GM23338 (cell line): ENCODE data around the gene TERT. TPM values are rescaled to one million over a fixed set of nuclear protein-coding genes. Genes with fewer than 3 reads are reported as not detected.

Experiments
- ATAC-seq: fragments of 200-7000 bp; cut with Tn5 transposase; 3 replicates; pipeline ENCODE4 v1.9.1; 2020
- DNase-seq: peaks from one replicate; pipeline ENCODE4 v3.0.0-alpha.2; 2015; ENCODE audit warnings: low spot score
- H2AFZ ChIP-seq: fragments of 200-600 bp; sonication (generic); 2 replicates; pipeline ENCODE4 v1.8.0; 2016; ENCODE audit warnings: antibody characterized with exemption, mild to moderate bottlenecking, moderate library complexity
- H3F3A ChIP-seq: fragments of 200-600 bp; sonication (generic); replicated peaks from 2 replicates; pipeline ENCODE4 v1.8.0; 2017; ENCODE audit warnings: antibody characterized with exemption, mixed run types, low read depth
- H3K27ac ChIP-seq: fragments of 200-600 bp; sonication (generic); 2 replicates; pipeline ENCODE4 v1.6.1; 2016; ENCODE audit warnings: low read depth
- H3K27me3 ChIP-seq: fragments of 200-600 bp; sonication (generic); 2 replicates; pipeline ENCODE4 v1.8.0; 2016; ENCODE audit warnings: mild to moderate bottlenecking, mixed run types, moderate library complexity; ENCODE audit not compliant: insufficient read depth
- H3K36me3 ChIP-seq: fragments of 200-600 bp; sonication (generic); 2 replicates; pipeline ENCODE4 v1.8.0; 2016; ENCODE audit warnings: mild to moderate bottlenecking; ENCODE audit not compliant: insufficient read depth
- H3K4me1 ChIP-seq: fragments of 200-600 bp; sonication (generic); 2 replicates; pipeline ENCODE4 v1.8.0; 2016; ENCODE audit warnings: mild to moderate bottlenecking, moderate library complexity; ENCODE audit not compliant: insufficient read depth
- H3K4me2 ChIP-seq: fragments of 200-600 bp; sonication (generic); 2 replicates; pipeline ENCODE4 v1.7.1; 2017; ENCODE audit warnings: mixed run types
- H3K4me3 ChIP-seq: fragments of 200-600 bp; sonication (generic); 2 replicates; pipeline ENCODE4 v1.6.1; 2016; ENCODE audit warnings: mixed run types
- H3K79me2 ChIP-seq: fragments of 200-600 bp; sonication (generic); replicated peaks from 2 replicates; pipeline ENCODE4 v1.8.0; 2017; ENCODE audit warnings: mild to moderate bottlenecking; ENCODE audit not compliant: insufficient read depth
- H3K9me2 ChIP-seq: fragments of 200-600 bp; sonication (generic); 2 replicates; pipeline ENCODE4 v1.8.0; 2017; ENCODE audit not compliant: insufficient read depth
- H4K20me1 ChIP-seq: fragments of 200-600 bp; sonication (generic); replicated peaks from 2 replicates; pipeline ENCODE4 v1.8.0; 2017; ENCODE audit warnings: mild to moderate bottlenecking; ENCODE audit not compliant: insufficient read depth
- H3K27ac Mint-ChIP-seq: 2 replicates; pipeline ENCODE4 v1.8.0; 2020; ENCODE audit warnings: inconsistent platforms, mild to moderate bottlenecking, moderate library complexity, mixed read lengths
- H3K27me3 Mint-ChIP-seq: 3 replicates; pipeline ENCODE4 v1.8.0; 2022; ENCODE audit warnings: low read depth, mild to moderate bottlenecking, moderate library complexity, mixed read lengths, inconsistent platforms; ENCODE audit not compliant: insufficient read depth, poor library complexity
- H3K36me3 Mint-ChIP-seq: 3 replicates; pipeline ENCODE4 v1.8.0; 2021; ENCODE audit warnings: low read depth, mild to moderate bottlenecking, inconsistent platforms, moderate library complexity, mixed read lengths
- H3K4me1 Mint-ChIP-seq: 3 replicates; pipeline ENCODE4 v1.8.0; 2020; ENCODE audit warnings: mild to moderate bottlenecking, inconsistent platforms, mixed read lengths
- H3K4me3 Mint-ChIP-seq: 3 replicates; pipeline ENCODE4 v1.8.0; 2021; ENCODE audit warnings: moderate library complexity, mild to moderate bottlenecking, inconsistent platforms, mixed read lengths
- H3K9me3 Mint-ChIP-seq: 3 replicates; pipeline ENCODE4 v1.8.0; 2020; ENCODE audit warnings: moderate library complexity, mild to moderate bottlenecking, inconsistent platforms, mixed read lengths
- CREB1 ChIP-seq: fragments of 250-450 bp; sonication (Bioruptor Pico); IDR thresholded peaks from 2 replicates; pipeline ENCODE4 v1.5.0; 2020; ENCODE audit warnings: low read depth, mild to moderate bottlenecking, moderate library complexity
- CTCF ChIP-seq, 2 experiments: fragments of 200-600 bp in 1 of 2; sonication (generic) in 1 of 2; conservative IDR thresholded peaks; 2 replicates each; pipeline versions ENCODE4 v1.5.1 to v1.6.1; 2016 to 2017; ENCODE audit warnings: antibody characterized with exemption in 2 of 2, low read depth in 2 of 2, mild to moderate bottlenecking in 2 of 2, moderate library complexity in 1 of 2
- ETS1 ChIP-seq: IDR thresholded peaks from 2 replicates; pipeline ENCODE4 v1.6.1; 2016; ENCODE audit warnings: antibody characterized with exemption
- EZH2 ChIP-seq: fragments of 200-600 bp; sonication (generic); IDR thresholded peaks from one replicate; pipeline ENCODE4 v1.8.0; 2017; ENCODE audit warnings: antibody characterized with exemption, mild to moderate bottlenecking, low read depth; ENCODE audit not compliant: unreplicated experiment
- EZH2phosphoT487 ChIP-seq: fragments of 200-600 bp; sonication (generic); IDR thresholded peaks from one replicate; pipeline ENCODE4 v1.8.1; 2018; ENCODE audit warnings: antibody characterized with exemption; ENCODE audit not compliant: unreplicated experiment
- JUNB ChIP-seq: IDR thresholded peaks from one replicate; pipeline ENCODE4 v1.6.1; 2016; ENCODE audit warnings: antibody characterized with exemption; ENCODE audit not compliant: unreplicated experiment
- NANOG ChIP-seq: IDR thresholded peaks from 2 replicates; pipeline ENCODE4 v1.6.1; 2016; ENCODE audit warnings: antibody characterized with exemption, borderline replicate concordance
- POLR2AphosphoS5 ChIP-seq: IDR thresholded peaks from 2 replicates; pipeline ENCODE4 v1.6.1; 2016; ENCODE audit warnings: antibody characterized with exemption, low read depth
- REST ChIP-seq: IDR thresholded peaks from one replicate; pipeline ENCODE4 v1.6.1; 2018; ENCODE audit warnings: antibody characterized with exemption; ENCODE audit not compliant: unreplicated experiment
- STAT1 ChIP-seq: IDR thresholded peaks from one replicate; pipeline ENCODE4 v1.6.1; 2016; ENCODE audit warnings: antibody characterized with exemption; ENCODE audit not compliant: unreplicated experiment
- ZNF114 ChIP-seq: fragments of 250-450 bp; sonication (Bioruptor Pico); IDR thresholded peaks from 2 replicates; pipeline ENCODE4 v1.5.0; 2020; ENCODE audit warnings: mild to moderate bottlenecking, moderate library complexity
- polyA plus RNA-seq: library from polyadenylated mRNA; unstranded; fragments of >200 nt; fragmentation: Nextera tagmentation; extraction: Ambion mirVana; gene quantifications from 2 replicates; pipeline ENCODE4 v1.2.1, GENCODE V29; 2016
- total RNA-seq: library from RNA; depleted of rRNA; stranded (reverse); fragments of >200 nt; shearing (Covaris generic); gene quantifications from 2 replicates; pipeline ENCODE4 v1.2.3, GENCODE V29; 2014

The TERT gene
- total and polyA plus RNA-seq, 2 experiments from 2014 or later, result 9.8 to 46.4 TPM

- TF ChIP-seq REST (no peak), EZH2phosphoT487 (no peak), POLR2AphosphoS5 (no peak), NANOG (no peak), CTCF (conservative IDR thresholded peaks at IDR 0.05; ENCODE audit: low read depth in 2 of 2) (no peak), JUNB (no peak), CREB1 (CRISPR knock-in tag) (no peak), ZNF114 (CRISPR knock-in tag) (no peak), EZH2 (no peak)
Measured at GRCh38 chr5:1318659-1319251, 23.9 kb upstream of the TERT start (continued).

GRCh38 chr5:1317921-1318565, 23.2 kb upstream of the TERT start:
- no peaks in the 10 kb centered on the region for H3K27me3 ChIP-seq
- Mint-ChIP-seq H3K4me3 (no peak overlapping the region), H3K36me3 (peaks cover 43% of the 10 kb centered on the region), H3K27me3 (peaks cover 11% of the 10 kb centered on the region), H3K27ac (no peak overlapping the region; the same call in 1 of the 2 replicates), H3K4me1 (peaks cover 30% of the 10 kb centered on the region), H3K9me3 (no peaks in the 10 kb centered on the region)
- no peak overlapping the region for H3K4me2 ChIP-seq
- H3K4me3 ChIP-seq, result no peak overlapping the region
- no peak for ATAC-seq
- peaks cover 23% of the 10 kb centered on the region for H3K4me1 ChIP-seq
- no peak overlapping the region for H2AFZ ChIP-seq
- DNase-seq, result no peak
- no peaks in the 10 kb centered on the region for H3K9me2 ChIP-seq
- H3K36me3 ChIP-seq, result no peaks in the 10 kb centered on the region; the same call in 1 of the 2 replicates
- no peaks in the 10 kb centered on the region for H3K79me2 ChIP-seq
- peak overlapping the region; percentile 32; the same call in 1 of the 2 replicates for H3K27ac ChIP-seq
- peaks cover 4% of the 10 kb centered on the region; the same call in 1 of the 2 replicates for H4K20me1 ChIP-seq
- H3F3A ChIP-seq, result peaks cover 27% of the 10 kb centered on the region; the same call in 1 of the 2 replicates
- TF ChIP-seq ETS1, result no peak
- TF ChIP-seq CREB1 (CRISPR knock-in tag), result no peak
- no peak for TF ChIP-seq STAT1
- no peak for TF ChIP-seq JUNB
- no peak for TF ChIP-seq EZH2phosphoT487
- TF ChIP-seq POLR2AphosphoS5, result no peak
- no peak for TF ChIP-seq CTCF (conservative IDR thresholded peaks at IDR 0.05; ENCODE audit: low read depth in 2 of 2)
